Stimulated activated CD8-positive, alpha-beta memory T cell treated with anti-CD3 and anti-CD28 coated beads, Interleukin-2, amount 100 ng/mL, for 48 hours (primary cell): Measurements from ENCODE around the gene OR2T1.
"Not testable (repeated sequence)": the region's sequence is repeated elsewhere in the genome, so short reads cannot be mapped to it uniquely, and the experiment has no call there.

Experiments used
- DNase-seq, 2 donors: peaks; one replicate each; pipeline ENCODE4 v3.0.0-alpha.2; 2020; ENCODE audit warnings: low read depth in 2 of 2

Gene OR2T1

GRCh38 chr1:248402748-248403147 lies at the start of gene OR2T1:
Gene OR2T1, plus strand, starts transcription at chr1:248403048. Its CDS starts 3,100 bp downstream, at chr1:248406148.
- no peak for DNase-seq

- DNase-seq = no peak
Measured at GRCh38 chr1:248359415-248359814, 43.4 kb upstream of the OR2T1 start.

GRCh38 chr1:248361121-248361715 lies 41.6 kb upstream of the OR2T1 start, which contains the start of gene OR2T4:
Gene OR2T4, plus strand, starts transcription at chr1:248361665. Its CDS starts 0 bp downstream, at chr1:248361665.
- DNase-seq = no peak

GRCh38 chr1:248366609-248367008 lies 36.2 kb upstream of the OR2T1 start:
- no peak for DNase-seq

GRCh38 chr1:248372394-248372793 lies 30.5 kb upstream of the OR2T1 start:
- no peak for DNase-seq

- no peak for DNase-seq
Measured at GRCh38 chr1:248373761-248374160, 29.1 kb upstream of the OR2T1 start.

GRCh38 chr1:248375446-248375845 lies 27.4 kb upstream of the OR2T1 start, which contains the start of gene OR2T6:
Gene OR2T6, plus strand, starts transcription at chr1:248375746. Its CDS starts 11,863 bp downstream, at chr1:248387609.
- DNase-seq = no peak

- DNase-seq = no peak
Measured at GRCh38 chr1:248376916-248377315, 25.9 kb upstream of the OR2T1 start.

- no peak for DNase-seq
Measured at GRCh38 chr1:248380854-248381253, 22.0 kb upstream of the OR2T1 start.

GRCh38 chr1:248388426-248388825 lies 14.4 kb upstream of the OR2T1 start:
- DNase-seq = no peak

GRCh38 chr1:248393050-248393449 lies 9.8 kb upstream of the OR2T1 start:
- DNase-seq = no peak

GRCh38 chr1:248404024-248404423 lies 1.2 kb downstream of the OR2T1 start:
- no peak for DNase-seq

GRCh38 chr1:248406721-248407692 lies 4.2 kb downstream of the OR2T1 start:
- DNase-seq = no peak

GRCh38 chr1:248416226-248416625 lies 13.4 kb downstream of the OR2T1 start:
- DNase-seq = no peak

GRCh38 chr1:248417854-248418253 lies 15.0 kb downstream of the OR2T1 start:
- DNase-seq = no peak

GRCh38 chr1:248421384-248421783 lies 18.5 kb downstream of the OR2T1 start:
- no peak for DNase-seq

GRCh38 chr1:248427526-248428191 lies 24.8 kb downstream of the OR2T1 start:
- not testable (repeated sequence) for DNase-seq

- DNase-seq = not testable (repeated sequence)
Measured at GRCh38 chr1:248428192-248428533, 25.3 kb downstream of the OR2T1 start.

- DNase-seq = not testable (repeated sequence)
Measured at GRCh38 chr1:248431683-248432082, 28.8 kb downstream of the OR2T1 start.

- not testable (repeated sequence) for DNase-seq
Measured at GRCh38 chr1:248432201-248432600, 29.4 kb downstream of the OR2T1 start.

- DNase-seq = not testable (repeated sequence)
Measured at GRCh38 chr1:248433811-248434415, 31.1 kb downstream of the OR2T1 start.

GRCh38 chr1:248434913-248435312 lies 32.1 kb downstream of the OR2T1 start:
- not testable (repeated sequence) for DNase-seq
